Stomach (tissue), 4 donors: Measurements from ENCODE around the gene ZBTB44.

Experiments used
- POLR2A ChIP-seq, 4 donors: fragments of 450-650 bp; IDR thresholded peaks; one replicate each; pipeline ENCODE4 v1.6.1; 2016; ENCODE audit warnings: antibody characterized with exemption in 4 of 4, control low read depth in 2 of 4, mild to moderate bottlenecking in 1 of 4, moderate library complexity in 1 of 4
- POLR2AphosphoS5 ChIP-seq, 3 donors: sonication (generic); formaldehyde crosslinking; IDR thresholded peaks; one replicate each; pipeline ENCODE4 v1.6.1; 2016; ENCODE audit warnings: antibody characterized with exemption in 3 of 3
- TF ChIP-seq, protein P1 (sequence below), 7 experiments: fragments of 450-650 bp in 4 of 7; fragments of 200-600 bp in 3 of 7; sonication (generic) in 3 of 7; IDR thresholded peaks; one replicate each; pipeline ENCODE4 v1.5.1; 2016 to 2019; ENCODE audit warnings: antibody characterized with exemption in 7 of 7, control low read depth in 2 of 7, mild to moderate bottlenecking in 1 of 7

DNA sequence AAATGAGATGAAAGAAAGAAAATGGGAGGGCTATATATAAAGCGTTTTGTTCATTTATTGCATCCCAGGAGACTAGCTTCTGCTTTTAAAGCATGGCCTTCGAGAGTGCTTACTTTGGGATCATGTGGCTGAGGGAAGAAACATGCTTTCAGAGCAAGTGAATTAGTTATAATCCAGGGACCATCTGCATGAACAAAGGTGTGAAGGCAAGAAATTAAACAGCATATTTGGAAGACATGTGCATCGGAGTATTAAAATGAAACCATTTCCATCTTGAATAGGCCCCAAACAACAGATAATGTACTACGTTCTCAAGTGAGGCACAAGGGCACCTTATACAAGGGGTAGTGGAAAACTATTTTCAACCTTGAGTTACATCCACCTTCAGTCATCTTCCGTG is 51.4 kb downstream of the ZBTB44 start:
- TF ChIP-seq, protein P1, sequence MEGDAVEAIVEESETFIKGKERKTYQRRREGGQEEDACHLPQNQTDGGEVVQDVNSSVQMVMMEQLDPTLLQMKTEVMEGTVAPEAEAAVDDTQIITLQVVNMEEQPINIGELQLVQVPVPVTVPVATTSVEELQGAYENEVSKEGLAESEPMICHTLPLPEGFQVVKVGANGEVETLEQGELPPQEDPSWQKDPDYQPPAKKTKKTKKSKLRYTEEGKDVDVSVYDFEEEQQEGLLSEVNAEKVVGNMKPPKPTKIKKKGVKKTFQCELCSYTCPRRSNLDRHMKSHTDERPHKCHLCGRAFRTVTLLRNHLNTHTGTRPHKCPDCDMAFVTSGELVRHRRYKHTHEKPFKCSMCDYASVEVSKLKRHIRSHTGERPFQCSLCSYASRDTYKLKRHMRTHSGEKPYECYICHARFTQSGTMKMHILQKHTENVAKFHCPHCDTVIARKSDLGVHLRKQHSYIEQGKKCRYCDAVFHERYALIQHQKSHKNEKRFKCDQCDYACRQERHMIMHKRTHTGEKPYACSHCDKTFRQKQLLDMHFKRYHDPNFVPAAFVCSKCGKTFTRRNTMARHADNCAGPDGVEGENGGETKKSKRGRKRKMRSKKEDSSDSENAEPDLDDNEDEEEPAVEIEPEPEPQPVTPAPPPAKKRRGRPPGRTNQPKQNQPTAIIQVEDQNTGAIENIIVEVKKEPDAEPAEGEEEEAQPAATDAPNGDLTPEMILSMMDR (IDR thresholded peaks at IDR 0.05), result no peak
- TF ChIP-seq POLR2A (IDR thresholded peaks at IDR 0.05), result no peak
- no peak for TF ChIP-seq POLR2AphosphoS5 (IDR thresholded peaks at IDR 0.05)
